Loucy (cell line): Measurements from ENCODE around the gene POMT1.

Experiments
- H2AFZ ChIP-seq: fragments of 200-600 bp; sonication (generic); 2 replicates; pipeline ENCODE4 v1.6.0; 2016; ENCODE audit warnings: antibody characterized with exemption, mild to moderate bottlenecking, low read length, moderate library complexity
- H3F3A ChIP-seq: fragments of 200-600 bp; 2 replicates; pipeline ENCODE4 v1.6.0; 2016; ENCODE audit warnings: antibody characterized with exemption, low read depth, mild to moderate bottlenecking
- H3K27me3 ChIP-seq: fragments of 200-600 bp; sonication (generic); 2 replicates; pipeline ENCODE4 v1.6.1; 2014; ENCODE audit warnings: low read length, mild to moderate bottlenecking; ENCODE audit not compliant: insufficient read depth, poor library complexity, severe bottlenecking
- H3K36me3 ChIP-seq: fragments of 200-600 bp; sonication (generic); 2 replicates; pipeline ENCODE4 v1.6.1; 2016; ENCODE audit warnings: low read length; ENCODE audit not compliant: insufficient read depth
- H3K4me1 ChIP-seq: fragments of 200-600 bp; sonication (generic); 2 replicates; pipeline ENCODE4 v1.5.1; 2014; ENCODE audit warnings: low read length, mild to moderate bottlenecking; ENCODE audit not compliant: insufficient read depth, poor library complexity, severe bottlenecking
- H3K4me2 ChIP-seq: fragments of 200-600 bp; sonication (generic); 2 replicates; pipeline ENCODE4 v1.6.0; 2014; ENCODE audit warnings: antibody characterized with exemption, low read length, low read depth, mild to moderate bottlenecking; ENCODE audit not compliant: poor library complexity, severe bottlenecking
- H3K4me3 ChIP-seq: fragments of 200-600 bp; sonication (generic); 2 replicates; pipeline ENCODE4 v1.5.1; 2014; ENCODE audit warnings: low read length, mild to moderate bottlenecking, mixed read lengths; ENCODE audit not compliant: poor library complexity, severe bottlenecking
- H3K79me2 ChIP-seq: fragments of 200-600 bp; sonication (generic); 2 replicates; pipeline ENCODE4 v1.6.1; 2014; ENCODE audit warnings: low read length; ENCODE audit not compliant: insufficient read depth
- H3K9ac ChIP-seq: fragments of 200-600 bp; sonication (generic); 2 replicates; pipeline ENCODE4 v1.6.0; 2014; ENCODE audit warnings: mild to moderate bottlenecking, low read depth, low read length, moderate library complexity; ENCODE audit not compliant: poor library complexity, severe bottlenecking
- H3K9me2 ChIP-seq: fragments of 200-600 bp; sonication (generic); replicated peaks from 2 replicates; pipeline ENCODE4 v1.6.1; 2016; ENCODE audit warnings: low read depth, low read length, mixed read lengths
- H3K9me3 ChIP-seq: fragments of 200-600 bp; sonication (generic); 2 replicates; pipeline ENCODE4 v1.6.1; 2014; ENCODE audit warnings: mild to moderate bottlenecking, antibody characterized with exemption, low read length, low read depth; ENCODE audit not compliant: insufficient read depth
- H4K20me1 ChIP-seq: fragments of 200-600 bp; sonication (generic); 2 replicates; pipeline ENCODE4 v1.6.0; 2014; ENCODE audit warnings: antibody characterized with exemption, low read length, mild to moderate bottlenecking; ENCODE audit not compliant: insufficient read depth, poor library complexity, severe bottlenecking
- EZH2phosphoT487 ChIP-seq: fragments of 200-600 bp; IDR thresholded peaks from 2 replicates; pipeline ENCODE4 v1.6.1; 2018; ENCODE audit warnings: antibody characterized with exemption, mild to moderate bottlenecking, moderate library complexity, borderline replicate concordance
- TF ChIP-seq, protein P1 (sequence below): fragments of 200-600 bp; sonication (generic); conservative IDR thresholded peaks from 2 replicates; pipeline ENCODE4 v1.5.1; 2014; ENCODE audit warnings: mild to moderate bottlenecking, antibody characterized with exemption, low read length

The POMT1 gene

DNA sequence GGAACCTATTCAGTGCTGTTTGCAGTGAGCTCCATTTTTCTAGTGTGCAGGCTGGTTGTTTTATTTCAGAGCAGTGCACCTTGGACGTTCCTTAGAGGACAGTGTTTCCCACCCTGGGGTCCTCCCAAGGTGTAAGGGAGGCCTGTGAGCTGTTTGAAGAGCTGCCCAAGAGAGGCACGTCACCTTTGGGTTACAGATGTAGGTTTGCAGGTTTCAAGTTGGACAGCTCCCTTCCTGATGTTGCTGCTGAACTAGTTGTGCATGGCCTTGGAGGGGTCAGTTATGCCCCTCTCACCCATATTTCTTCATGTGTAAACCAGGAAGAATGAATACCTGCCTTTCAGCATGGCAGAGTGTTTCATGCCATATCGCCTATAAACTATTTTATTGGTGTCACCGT is 34.7 kb upstream of the POMT1 start:
- H4K20me1 ChIP-seq: peaks cover 43% of the 10 kb centered on the region
- H3K9ac ChIP-seq: no peak overlapping the region
- no peaks in the 10 kb centered on the region for H3K4me1 ChIP-seq
- no peak overlapping the region for H3K4me3 ChIP-seq
- no peaks in the 10 kb centered on the region for H3F3A ChIP-seq
- no peak overlapping the region for H3K4me2 ChIP-seq
- H2AFZ ChIP-seq: no peak overlapping the region
- H3K9me3 ChIP-seq: no peaks in the 10 kb centered on the region
- TF ChIP-seq, protein P1, sequence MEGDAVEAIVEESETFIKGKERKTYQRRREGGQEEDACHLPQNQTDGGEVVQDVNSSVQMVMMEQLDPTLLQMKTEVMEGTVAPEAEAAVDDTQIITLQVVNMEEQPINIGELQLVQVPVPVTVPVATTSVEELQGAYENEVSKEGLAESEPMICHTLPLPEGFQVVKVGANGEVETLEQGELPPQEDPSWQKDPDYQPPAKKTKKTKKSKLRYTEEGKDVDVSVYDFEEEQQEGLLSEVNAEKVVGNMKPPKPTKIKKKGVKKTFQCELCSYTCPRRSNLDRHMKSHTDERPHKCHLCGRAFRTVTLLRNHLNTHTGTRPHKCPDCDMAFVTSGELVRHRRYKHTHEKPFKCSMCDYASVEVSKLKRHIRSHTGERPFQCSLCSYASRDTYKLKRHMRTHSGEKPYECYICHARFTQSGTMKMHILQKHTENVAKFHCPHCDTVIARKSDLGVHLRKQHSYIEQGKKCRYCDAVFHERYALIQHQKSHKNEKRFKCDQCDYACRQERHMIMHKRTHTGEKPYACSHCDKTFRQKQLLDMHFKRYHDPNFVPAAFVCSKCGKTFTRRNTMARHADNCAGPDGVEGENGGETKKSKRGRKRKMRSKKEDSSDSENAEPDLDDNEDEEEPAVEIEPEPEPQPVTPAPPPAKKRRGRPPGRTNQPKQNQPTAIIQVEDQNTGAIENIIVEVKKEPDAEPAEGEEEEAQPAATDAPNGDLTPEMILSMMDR: no peak
- no peak for TF ChIP-seq EZH2phosphoT487
- peaks cover 96% of the 10 kb centered on the region for H3K36me3 ChIP-seq
- H3K79me2 ChIP-seq: peaks cover 10% of the 10 kb centered on the region; the same call in 1 of the 2 replicates
- H3K9me2 ChIP-seq: no peaks in the 10 kb centered on the region
- no peaks in the 10 kb centered on the region for H3K27me3 ChIP-seq

DNA sequence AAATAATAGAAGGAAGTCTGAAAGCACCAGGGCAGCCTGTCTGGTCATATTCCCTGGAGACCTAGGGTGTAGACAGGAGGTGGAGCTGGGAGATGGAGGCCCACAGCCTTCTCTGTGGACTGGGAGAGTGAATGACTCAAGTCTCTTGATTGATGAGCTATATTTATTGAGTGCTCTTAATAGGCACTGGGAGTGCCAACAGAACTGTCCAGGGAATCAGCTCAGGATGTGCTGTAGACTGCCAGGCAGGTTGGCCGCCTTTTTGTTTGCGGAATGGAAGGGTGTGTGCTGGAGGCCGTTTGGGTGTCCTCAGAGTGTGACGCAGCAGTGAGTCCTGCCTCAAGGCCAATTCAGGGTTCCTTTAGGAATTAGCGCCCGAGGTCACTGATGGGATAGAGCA is 33.4 kb upstream of the POMT1 start:
- H3K79me2 ChIP-seq: peaks cover 10% of the 10 kb centered on the region; the same call in 1 of the 2 replicates
- H2AFZ ChIP-seq: no peak overlapping the region
- H3K9me3 ChIP-seq: no peaks in the 10 kb centered on the region
- H4K20me1 ChIP-seq: peaks cover 44% of the 10 kb centered on the region
- H3F3A ChIP-seq: no peaks in the 10 kb centered on the region
- H3K4me2 ChIP-seq: no peak overlapping the region
- no peaks in the 10 kb centered on the region for H3K4me1 ChIP-seq
- no peaks in the 10 kb centered on the region for H3K27me3 ChIP-seq
- no peak overlapping the region for H3K9ac ChIP-seq
- no peak for TF ChIP-seq EZH2phosphoT487
- TF ChIP-seq, protein P1: no peak
- H3K9me2 ChIP-seq: no peaks in the 10 kb centered on the region
- H3K36me3 ChIP-seq: peaks cover 96% of the 10 kb centered on the region
- no peak overlapping the region for H3K4me3 ChIP-seq

DNA sequence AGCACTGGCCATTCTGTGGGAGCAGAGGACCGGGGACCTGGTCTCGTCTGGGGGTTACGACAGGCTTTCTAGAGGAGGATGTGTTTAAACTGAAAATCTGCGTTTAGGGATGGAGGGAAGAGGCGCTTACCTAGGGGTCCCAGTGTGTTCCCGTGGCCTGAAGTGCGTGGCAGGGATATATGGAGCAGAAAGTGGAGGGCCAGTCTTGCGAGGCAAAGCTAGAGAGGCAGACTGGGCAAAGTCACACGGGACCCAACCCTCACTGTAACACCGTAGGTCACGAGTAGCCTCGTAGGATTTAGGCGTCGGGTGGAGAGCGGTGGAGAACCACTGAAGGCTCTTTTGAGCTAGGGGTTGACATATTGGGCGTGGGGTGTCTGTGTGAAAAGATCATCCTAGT is 32.8 kb upstream of the POMT1 start:
- H3K9ac ChIP-seq: no peak overlapping the region
- no peaks in the 10 kb centered on the region for H3K4me1 ChIP-seq
- H3K9me3 ChIP-seq: no peaks in the 10 kb centered on the region
- no peak for TF ChIP-seq EZH2phosphoT487
- TF ChIP-seq, protein P1: no peak
- peaks cover 96% of the 10 kb centered on the region for H3K36me3 ChIP-seq
- H3K4me2 ChIP-seq: no peak overlapping the region
- peaks cover 42% of the 10 kb centered on the region for H4K20me1 ChIP-seq
- H3F3A ChIP-seq: no peaks in the 10 kb centered on the region
- no peaks in the 10 kb centered on the region for H3K27me3 ChIP-seq
- H3K9me2 ChIP-seq: no peaks in the 10 kb centered on the region
- no peak overlapping the region for H2AFZ ChIP-seq
- H3K79me2 ChIP-seq: peaks cover 10% of the 10 kb centered on the region; the same call in 1 of the 2 replicates
- no peak overlapping the region for H3K4me3 ChIP-seq
